Natural killer cell (primary cell): Measurements from ENCODE around the gene TENM4. TPM values are rescaled to one million over a fixed set of nuclear protein-coding genes. Genes with fewer than 3 reads are reported as not detected.

ENCODE experiments used
- ATAC-seq, 3 donors: fragments of 150-1000 bp in 2 of 3; fragments of 200-7000 bp in 1 of 3; cut with Tn5 transposase; 1 replicate in 1 of 3; 2 replicates in 2 of 3; pipeline ENCODE4 v1.10.0; 2021; ENCODE audit warnings: mild to moderate bottlenecking in 2 of 3, moderate library complexity in 2 of 3
- DNase-seq, 2 donors: peaks; one replicate each; pipeline versions ENCODE4 v3.0.0 to v3.0.0-alpha.2; 2013 to 2021; ENCODE audit warnings: mixed read lengths in 1 of 2
- H3K27ac ChIP-seq: one replicate; pipeline ENCODE4 v1.5.1; 2013; ENCODE audit warnings: mild to moderate bottlenecking, low read length
- H3K27me3 ChIP-seq: one replicate; pipeline ENCODE4 v1.6.1; 2013; ENCODE audit warnings: low read length; ENCODE audit not compliant: control insufficient read depth, insufficient read depth
- H3K36me3 ChIP-seq: one replicate; pipeline ENCODE4 v1.6.1; 2013; ENCODE audit warnings: low read length; ENCODE audit not compliant: control insufficient read depth, insufficient read depth
- H3K4me1 ChIP-seq: one replicate; pipeline ENCODE4 v1.6.1; 2013; ENCODE audit warnings: low read length; ENCODE audit not compliant: control insufficient read depth, insufficient read depth
- H3K4me3 ChIP-seq: one replicate; pipeline ENCODE4 v1.5.1; 2013; ENCODE audit warnings: low read length
- H3K9me3 ChIP-seq: one replicate; pipeline ENCODE4 v1.6.1; 2013; ENCODE audit warnings: low read length; ENCODE audit not compliant: control insufficient read depth, insufficient read depth
- H3K27ac Mint-ChIP-seq, 2 donors: one replicate each; pipeline ENCODE4 v1.8.0; 2022; ENCODE audit warnings: mild to moderate bottlenecking in 2 of 2, mixed read lengths in 2 of 2, moderate library complexity in 1 of 2
- H3K27me3 Mint-ChIP-seq, 2 donors: one replicate each; pipeline ENCODE4 v1.8.0; 2022; ENCODE audit warnings: low read depth in 2 of 2, mixed read lengths in 2 of 2
- H3K36me3 Mint-ChIP-seq: one replicate; pipeline ENCODE4 v1.8.0; 2022; ENCODE audit warnings: mixed read lengths
- H3K4me1 Mint-ChIP-seq, 2 donors: one replicate each; pipeline ENCODE4 v1.8.0; 2022; ENCODE audit warnings: mixed read lengths in 2 of 2
- H3K4me3 Mint-ChIP-seq: one replicate; pipeline ENCODE4 v1.8.0; 2022; ENCODE audit warnings: mild to moderate bottlenecking, moderate library complexity, mixed read lengths
- H3K9me3 Mint-ChIP-seq, 2 donors: one replicate each; pipeline ENCODE4 v1.8.0; 2022; ENCODE audit warnings: mixed read lengths in 2 of 2
- CTCF ChIP-seq: fragments of 200-600 bp; IDR thresholded peaks from one replicate; pipeline ENCODE4 v1.8.0; 2022; ENCODE audit warnings: antibody characterized with exemption
- WGBS: methylation state at CpG from one replicate; pipeline ENCODE4 v1.1.7; 2013; ENCODE audit warnings: missing lambda C conversion rate; ENCODE audit not compliant: insufficient coverage; 5-methylcytosine and 5-hydroxymethylcytosine counted together
- intact Hi-C: fragments of 100-400 bp; cut with micrococcal nuclease; formaldehyde crosslinking; loops from one replicate; pipeline ENCODE4 v1.14.2; 2022
- total RNA-seq, 4 donors: library from RNA; stranded (reverse); fragments of 120-200 nt in 1 of 4; gene quantifications; one replicate each; pipeline versions ENCODE4 v1.2.3 to v1.2.4, GENCODE V29; 2013 to 2022

TENM4 gene
- total RNA-seq, 3 donors from 2014 or later (not counting 1 experiment from before 2014, with no cell fraction given) = 0.63 to 0.75 TPM; not detected in 1

GRCh38 chr11:78762105-78762504, 678.7 kb downstream of the TENM4 start:
- ATAC-seq (no peak), DNase-seq (no peak)
- intact Hi-C loops = no loop called here
- WGBS = 84% methylated on average over 2 of the region's 3 CpGs
- Mint-ChIP-seq H3K4me1 (no peaks in the 10 kb centered on the region), H3K9me3 (no peaks in the 10 kb centered on the region), H3K36me3 (no peaks in the 10 kb centered on the region), H3K27me3 (peaks cover 3 to 10% of the 10 kb centered on the region in 2 donors), H3K27ac (no peak overlapping the region), H3K4me3 (no peak overlapping the region)
- Histone ChIP-seq H3K36me3 (no peaks in the 10 kb centered on the region), H3K4me1 (no peaks in the 10 kb centered on the region), H3K9me3 (no peaks in the 10 kb centered on the region), H3K4me3 (no peak overlapping the region), H3K27ac (no peak overlapping the region), H3K27me3 (no peaks in the 10 kb centered on the region)
- TF ChIP-seq CTCF = no peak

GRCh38 chr11:78759071-78759470, 681.8 kb downstream of the TENM4 start:
- intact Hi-C loops = no loop called here
- H3K27ac ChIP-seq = no peak overlapping the region
- H3K4me1 Mint-ChIP-seq = no peaks in the 10 kb centered on the region
- TF ChIP-seq CTCF = no peak
- no peak for DNase-seq
- no peak overlapping the region for H3K4me3 ChIP-seq
- H3K9me3 ChIP-seq = no peaks in the 10 kb centered on the region
- ATAC-seq = no peak
- WGBS = 50% methylated on average over 4 of the region's 4 CpGs
- H3K4me3 Mint-ChIP-seq = no peak overlapping the region
- no peaks in the 10 kb centered on the region for H3K9me3 Mint-ChIP-seq
- H3K36me3 ChIP-seq = no peaks in the 10 kb centered on the region
- peaks cover 0 to 16% of the 10 kb centered on the region in 2 donors for H3K27me3 Mint-ChIP-seq
- no peaks in the 10 kb centered on the region for H3K4me1 ChIP-seq
- H3K27me3 ChIP-seq = no peaks in the 10 kb centered on the region
- H3K27ac Mint-ChIP-seq = no peak overlapping the region
- H3K36me3 Mint-ChIP-seq = no peaks in the 10 kb centered on the region

DNA sequence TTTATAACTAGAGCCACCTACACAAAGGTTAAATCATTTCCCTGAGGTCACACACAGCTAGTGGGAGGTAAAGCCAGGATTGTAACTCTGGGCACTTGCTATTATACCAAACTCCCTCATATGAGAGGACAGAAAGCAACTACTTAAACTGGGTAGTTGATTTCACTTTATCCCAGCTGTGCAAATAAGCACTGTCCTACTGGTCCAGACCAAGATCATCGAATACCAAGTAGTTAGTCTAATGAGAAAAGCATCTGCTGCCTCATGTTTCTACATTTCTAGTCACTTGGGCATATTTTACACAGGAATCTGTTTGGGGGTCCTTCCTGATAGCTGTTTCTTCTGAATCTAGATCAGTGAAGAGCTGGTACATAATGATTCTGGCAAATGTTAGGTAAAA, 687.5 kb downstream of the TENM4 start:
- DNase-seq (no peak), ATAC-seq (no peak)
- H3K9me3 ChIP-seq = no peaks in the 10 kb centered on the region
- Mint-ChIP-seq H3K27me3 (peaks cover 6 to 31% of the 10 kb centered on the region in 2 donors), H3K4me1 (no peaks in the 10 kb centered on the region), H3K9me3 (no peaks in the 10 kb centered on the region), H3K4me3 (no peak overlapping the region), H3K36me3 (no peaks in the 10 kb centered on the region), H3K27ac (no peak overlapping the region)
- no peaks in the 10 kb centered on the region for H3K36me3 ChIP-seq
- TF ChIP-seq CTCF = no peak
- no peak overlapping the region for H3K27ac ChIP-seq
- WGBS = 90% methylated on average over 1 of the region's 1 CpG
- no peaks in the 10 kb centered on the region for H3K27me3 ChIP-seq
- no peaks in the 10 kb centered on the region for H3K4me1 ChIP-seq
- intact Hi-C loops = no loop called here
- no peak overlapping the region for H3K4me3 ChIP-seq

DNA sequence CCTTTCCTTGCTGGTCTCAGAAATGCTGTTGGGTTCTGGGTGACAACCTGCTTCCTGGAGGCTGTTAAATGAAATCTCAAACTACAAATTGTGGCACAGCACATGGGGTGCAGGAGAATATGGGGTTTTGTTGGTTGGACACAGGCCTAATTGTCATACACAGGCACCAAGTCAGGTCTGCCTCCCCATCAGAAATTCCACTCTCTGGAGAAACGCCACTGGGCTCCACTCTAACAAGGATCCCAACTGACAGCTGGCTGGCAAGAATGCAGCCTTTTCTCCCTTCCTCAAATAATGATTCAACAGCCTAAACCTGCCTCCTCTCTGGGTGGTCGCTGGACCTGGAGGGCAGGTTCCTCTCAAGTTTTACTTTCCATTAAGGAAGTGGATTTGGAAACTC, 688.3 kb downstream of the TENM4 start:
- H3K36me3 ChIP-seq = no peaks in the 10 kb centered on the region
- intact Hi-C loops = no loop called here
- H3K9me3 ChIP-seq = no peaks in the 10 kb centered on the region
- WGBS = 72% methylated on average over 1 of the region's 2 CpGs
- Mint-ChIP-seq H3K4me3 (no peak overlapping the region), H3K27me3 (peaks cover 6 to 31% of the 10 kb centered on the region in 2 donors), H3K36me3 (no peaks in the 10 kb centered on the region), H3K4me1 (no peaks in the 10 kb centered on the region), H3K9me3 (no peaks in the 10 kb centered on the region), H3K27ac (no peak overlapping the region)
- no peak overlapping the region for H3K27ac ChIP-seq
- H3K4me1 ChIP-seq = no peaks in the 10 kb centered on the region
- no peak overlapping the region for H3K4me3 ChIP-seq
- TF ChIP-seq CTCF = no peak
- H3K27me3 ChIP-seq = no peaks in the 10 kb centered on the region
- ATAC-seq = no peak
- DNase-seq = no peak
